Transverse colon (tissue), 3 donors: ENCODE data around the gene SNRK.

ENCODE experiments used
- POLR2A ChIP-seq: fragments of 450-650 bp; IDR thresholded peaks from one replicate; pipeline ENCODE4 v1.6.1; 2016; ENCODE audit warnings: antibody characterized with exemption, mild to moderate bottlenecking, moderate library complexity
- POLR2AphosphoS5 ChIP-seq, 3 donors: sonication (generic); formaldehyde crosslinking; IDR thresholded peaks; one replicate each; pipeline ENCODE4 v1.6.1; 2016; ENCODE audit warnings: antibody characterized with exemption in 3 of 3

- TF ChIP-seq POLR2A (no peak), POLR2AphosphoS5 (IDR thresholded peaks at IDR 0.05) (no peak)
These were observed 24.1 kb upstream of the SNRK start for GRCh38 chr3:43262194-43262593.
